SK-N-MC (cell line): ENCODE results near the gene MARK3.

ENCODE experiments used
- EZH2 ChIP-seq: fragments of 200-600 bp; sonication (generic); IDR thresholded peaks from one replicate; pipeline ENCODE4 v1.6.1; 2017; ENCODE audit warnings: antibody characterized with exemption
- POLR2AphosphoS5 ChIP-seq: IDR thresholded peaks from 2 replicates; pipeline ENCODE4 v1.6.1; 2012; ENCODE audit warnings: mild to moderate bottlenecking, low read depth, low read length, borderline replicate concordance

DNA sequence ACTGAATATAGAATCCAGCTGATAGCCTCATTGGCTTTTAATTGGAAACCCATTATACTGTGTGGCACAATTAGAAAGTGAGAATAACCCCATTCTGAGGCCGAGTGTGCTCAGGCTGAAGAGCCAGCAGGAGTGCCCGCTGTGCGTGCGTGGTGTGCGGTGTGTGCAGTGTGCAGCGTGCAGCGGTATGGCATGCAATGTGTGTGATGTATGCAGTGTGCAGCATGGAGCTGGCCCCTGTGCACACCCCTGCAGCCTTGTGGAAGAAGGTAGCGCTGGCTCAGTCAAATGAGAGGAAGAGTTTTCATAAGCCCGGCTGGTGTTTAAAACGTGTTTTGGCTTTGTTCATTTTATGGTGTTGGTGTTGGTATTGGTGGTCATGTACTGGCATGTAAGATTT is 114.5 kb downstream of the MARK3 start:
- TF ChIP-seq EZH2, result no peak
- TF ChIP-seq POLR2AphosphoS5, result no peak
